ENCODE data around the gene CAMK1D.

The CAMK1D gene

DNA sequence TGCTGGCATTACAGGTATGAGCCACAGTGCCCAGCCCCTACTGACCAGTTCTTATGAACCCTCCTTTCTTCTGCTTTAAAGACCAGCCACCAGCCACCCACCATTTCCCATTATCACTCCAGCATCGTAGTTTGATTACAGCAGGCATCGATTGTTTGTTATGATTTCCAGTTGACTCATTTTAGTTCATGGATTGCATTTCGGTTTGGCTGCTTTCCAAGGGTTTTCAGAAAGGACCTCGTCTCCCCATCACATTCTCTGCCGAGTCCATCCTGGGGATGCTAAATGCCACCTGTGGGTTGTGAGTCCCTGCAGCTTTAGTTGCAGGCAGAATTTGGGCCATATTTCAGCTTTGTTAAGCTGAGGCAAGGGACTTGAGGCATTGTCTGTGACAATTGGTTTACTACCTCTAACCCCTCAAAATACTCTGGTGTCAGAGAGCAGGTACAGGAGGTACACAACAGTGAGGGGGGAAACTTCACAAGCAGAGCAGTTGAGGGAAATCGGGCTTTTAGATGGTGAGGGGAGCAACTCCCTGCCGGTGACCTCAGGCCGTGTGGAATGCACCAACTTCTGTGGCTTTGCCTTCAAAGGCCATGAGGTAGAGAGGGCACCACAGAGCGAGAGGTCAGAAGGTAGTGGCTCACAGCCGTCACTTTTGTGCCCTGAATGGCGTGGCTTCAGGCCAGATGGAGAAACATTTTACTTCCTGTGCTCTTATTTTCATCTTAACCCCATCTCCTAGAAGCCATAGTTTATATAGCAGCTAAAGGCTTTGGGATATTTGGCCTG is 448.3 kb downstream of the CAMK1D start (continued):
- TF ChIP-seq ZBTB10 (tag by site-specific recombination; IDR thresholded peaks at IDR 0.05): no peak
- no peak for TF ChIP-seq SP2 (tag by site-specific recombination; IDR thresholded peaks at IDR 0.05)
- no peak for TF ChIP-seq ZNF274 (IDR thresholded peaks at IDR 0.05; ENCODE audit: low read length)
- TF ChIP-seq ZNF274 (tag by site-specific recombination; IDR thresholded peaks at IDR 0.05; ENCODE audit: borderline replicate concordance): no peak
- peak; percentile 34; the same call in 1 of the 2 replicates for TF ChIP-seq ZIC2 (tag by site-specific recombination; IDR thresholded peaks at IDR 0.05)
- no peak for TF ChIP-seq MYNN (tag by site-specific recombination; IDR thresholded peaks at IDR 0.05; ENCODE audit: borderline replicate concordance)
- 0 out of 2 replicates have a peak, but pooled peaks have one; percentile 7 for TF ChIP-seq ZNF776 (tag by site-specific recombination; IDR thresholded peaks at IDR 0.05; ENCODE audit: borderline replicate concordance)
- TF ChIP-seq YY2 (tag by site-specific recombination; IDR thresholded peaks at IDR 0.05): no peak
- TF ChIP-seq ZFHX2 (tag by site-specific recombination; conservative IDR thresholded peaks at IDR 0.05): peak; percentile 52
- peak; percentile 96 for TF ChIP-seq ZBTB17 (tag by site-specific recombination; IDR thresholded peaks at IDR 0.05)
- no peak for TF ChIP-seq ZNF658 (tag by site-specific recombination; IDR thresholded peaks at IDR 0.05)
- TF ChIP-seq TSHZ1 (tag by site-specific recombination; IDR thresholded peaks at IDR 0.05; ENCODE audit: borderline replicate concordance): no peak
- no peak for TF ChIP-seq ZNF133 (tag by site-specific recombination; IDR thresholded peaks at IDR 0.05)
- no peak for TF ChIP-seq YY1 (tag by site-specific recombination; IDR thresholded peaks at IDR 0.05)
- TF ChIP-seq REPIN1 (tag by site-specific recombination; IDR thresholded peaks at IDR 0.05; ENCODE audit: low read depth): no peak
- no peak for TF ChIP-seq ZSCAN4 (tag by site-specific recombination; IDR thresholded peaks at IDR 0.05)
- TF ChIP-seq ZNF112 (tag by site-specific recombination; IDR thresholded peaks at IDR 0.05): no peak
- TF ChIP-seq, protein P1, sequence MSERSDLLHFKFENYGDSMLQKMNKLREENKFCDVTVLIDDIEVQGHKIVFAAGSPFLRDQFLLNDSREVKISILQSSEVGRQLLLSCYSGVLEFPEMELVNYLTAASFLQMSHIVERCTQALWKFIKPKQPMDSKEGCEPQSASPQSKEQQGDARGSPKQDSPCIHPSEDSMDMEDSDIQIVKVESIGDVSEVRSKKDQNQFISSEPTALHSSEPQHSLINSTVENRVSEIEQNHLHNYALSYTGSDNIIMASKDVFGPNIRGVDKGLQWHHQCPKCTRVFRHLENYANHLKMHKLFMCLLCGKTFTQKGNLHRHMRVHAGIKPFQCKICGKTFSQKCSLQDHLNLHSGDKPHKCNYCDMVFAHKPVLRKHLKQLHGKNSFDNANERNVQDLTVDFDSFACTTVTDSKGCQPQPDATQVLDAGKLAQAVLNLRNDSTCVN (tag by site-specific recombination; optimal IDR thresholded peaks at IDR 0.05): no peak
- no peak for TF ChIP-seq ZNF221 (tag by site-specific recombination; IDR thresholded peaks at IDR 0.05; ENCODE audit: borderline replicate concordance)
- TF ChIP-seq ZNF768 (tag by site-specific recombination; IDR thresholded peaks at IDR 0.05): no peak
- TF ChIP-seq PRDM6 (tag by site-specific recombination; IDR thresholded peaks at IDR 0.05): no peak
- TF ChIP-seq SALL2 (tag by site-specific recombination; IDR thresholded peaks at IDR 0.05; ENCODE audit: borderline replicate concordance): no peak
- no peak for TF ChIP-seq ZBTB8A (tag by site-specific recombination; IDR thresholded peaks at IDR 0.05)
- TF ChIP-seq, protein P2, sequence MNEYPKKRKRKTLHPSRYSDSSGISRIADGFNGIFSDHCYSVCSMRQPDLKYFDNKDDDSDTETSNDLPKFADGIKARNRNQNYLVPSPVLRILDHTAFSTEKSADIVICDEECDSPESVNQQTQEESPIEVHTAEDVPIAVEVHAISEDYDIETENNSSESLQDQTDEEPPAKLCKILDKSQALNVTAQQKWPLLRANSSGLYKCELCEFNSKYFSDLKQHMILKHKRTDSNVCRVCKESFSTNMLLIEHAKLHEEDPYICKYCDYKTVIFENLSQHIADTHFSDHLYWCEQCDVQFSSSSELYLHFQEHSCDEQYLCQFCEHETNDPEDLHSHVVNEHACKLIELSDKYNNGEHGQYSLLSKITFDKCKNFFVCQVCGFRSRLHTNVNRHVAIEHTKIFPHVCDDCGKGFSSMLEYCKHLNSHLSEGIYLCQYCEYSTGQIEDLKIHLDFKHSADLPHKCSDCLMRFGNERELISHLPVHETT (tag by site-specific recombination; IDR thresholded peaks at IDR 0.05): no peak
- TF ChIP-seq ZNF10 (tag by site-specific recombination; IDR thresholded peaks at IDR 0.05): no peak

Measured in HEK293 (cell line).